Parathyroid adenoma (tissue), 2 donors: ENCODE measurements around the gene SREK1IP1.

Experiments
- H2AFZ ChIP-seq: fragments of 300-600 bp; sonication (generic); one replicate; pipeline ENCODE4 v1.7.0; 2017; ENCODE audit warnings: antibody characterized with exemption, mild to moderate bottlenecking
- H3K27ac ChIP-seq: fragments of 300-600 bp; sonication (generic); one replicate; pipeline ENCODE4 v1.7.0; 2017
- H3K27me3 ChIP-seq: fragments of 300-600 bp; sonication (generic); one replicate; pipeline ENCODE4 v1.7.0; 2017; ENCODE audit warnings: low read length; ENCODE audit not compliant: control insufficient read depth, insufficient read depth
- H3K36me3 ChIP-seq: fragments of 300-600 bp; sonication (generic); one replicate; pipeline ENCODE4 v1.7.0; 2017; ENCODE audit warnings: low read length; ENCODE audit not compliant: control insufficient read depth, insufficient read depth
- H3K4me1 ChIP-seq: fragments of 300-600 bp; sonication (generic); one replicate; pipeline ENCODE4 v1.7.0; 2017; ENCODE audit warnings: control low read depth
- H3K4me2 ChIP-seq: fragments of 300-600 bp; sonication (generic); one replicate; pipeline ENCODE4 v1.7.0; 2017; ENCODE audit warnings: low read length
- H3K4me3 ChIP-seq: fragments of 300-600 bp; sonication (generic); one replicate; pipeline ENCODE4 v1.7.0; 2017; ENCODE audit warnings: low read depth, low read length
- H3K79me2 ChIP-seq: fragments of 300-600 bp; sonication (generic); one replicate; pipeline ENCODE4 v1.7.0; 2017; ENCODE audit warnings: control low read depth
- H3K9ac ChIP-seq: fragments of 300-600 bp; sonication (generic); one replicate; pipeline ENCODE4 v1.7.0; 2017; ENCODE audit warnings: mild to moderate bottlenecking
- H3K9me3 ChIP-seq: fragments of 300-600 bp; sonication (generic); one replicate; pipeline ENCODE4 v1.7.0; 2017; ENCODE audit warnings: low read length; ENCODE audit not compliant: control insufficient read depth
- CTCF ChIP-seq: fragments of 300-600 bp; sonication (generic); IDR thresholded peaks from one replicate; pipeline ENCODE4 v1.7.0; 2017; ENCODE audit warnings: antibody characterized with exemption, mild to moderate bottlenecking
- donor health status: primary hyperparathyroidism.

Gene SREK1IP1

GRCh38 chr5:64767959-64768357 is 533 bp downstream of the SREK1IP1 start:
- H3K9me3 ChIP-seq = no peaks in the 10 kb centered on the region
- H3K79me2 ChIP-seq = peaks cover 59% of the 10 kb centered on the region
- H2AFZ ChIP-seq = peak overlapping the region; percentile 96
- H3K36me3 ChIP-seq = no peaks in the 10 kb centered on the region
- peaks cover 14% of the 10 kb centered on the region for H3K4me1 ChIP-seq
- H3K4me3 ChIP-seq = peak overlapping the region; percentile 80
- H3K4me2 ChIP-seq = peak overlapping the region; percentile 81
- H3K27ac ChIP-seq = peak overlapping the region; percentile 89
- no peak for TF ChIP-seq CTCF
- H3K27me3 ChIP-seq = no peaks in the 10 kb centered on the region
- H3K9ac ChIP-seq = peak overlapping the region; percentile 57

- Histone ChIP-seq H2AFZ (no peak overlapping the region), H3K27me3 (no peaks in the 10 kb centered on the region), H3K9me3 (no peaks in the 10 kb centered on the region), H3K36me3 (no peaks in the 10 kb centered on the region), H3K4me2 (peak overlapping the region; percentile 5), H3K27ac (no peak overlapping the region), H3K4me3 (peak overlapping the region; percentile 80), H3K4me1 (peaks cover 14% of the 10 kb centered on the region), H3K9ac (no peak overlapping the region), H3K79me2 (peaks cover 59% of the 10 kb centered on the region)
- no peak for TF ChIP-seq CTCF
Observed at GRCh38 chr5:64766941-64767340, 1.6 kb downstream of the SREK1IP1 start.

GRCh38 chr5:64765804-64766504 is 2.5 kb downstream of the SREK1IP1 start:
- H3K4me3 ChIP-seq = no peak overlapping the region
- no peak for TF ChIP-seq CTCF
- no peak overlapping the region for H3K27ac ChIP-seq
- H3K9ac ChIP-seq = no peak overlapping the region
- H3K4me2 ChIP-seq = no peak overlapping the region
- H2AFZ ChIP-seq = no peak overlapping the region
- no peaks in the 10 kb centered on the region for H3K27me3 ChIP-seq
- H3K36me3 ChIP-seq = no peaks in the 10 kb centered on the region
- H3K9me3 ChIP-seq = no peaks in the 10 kb centered on the region
- H3K79me2 ChIP-seq = peaks cover 55% of the 10 kb centered on the region
- H3K4me1 ChIP-seq = peaks cover 14% of the 10 kb centered on the region

GRCh38 chr5:64763948-64764503 is 4.5 kb downstream of the SREK1IP1 start:
- H3K4me3 ChIP-seq = no peak overlapping the region
- TF ChIP-seq CTCF = no peak
- H3K4me1 ChIP-seq = peaks cover 12% of the 10 kb centered on the region
- H3K27me3 ChIP-seq = no peaks in the 10 kb centered on the region
- no peak overlapping the region for H3K9ac ChIP-seq
- no peak overlapping the region for H3K4me2 ChIP-seq
- no peaks in the 10 kb centered on the region for H3K36me3 ChIP-seq
- H3K27ac ChIP-seq = no peak overlapping the region
- H3K9me3 ChIP-seq = no peaks in the 10 kb centered on the region
- peaks cover 36% of the 10 kb centered on the region for H3K79me2 ChIP-seq
- no peak overlapping the region for H2AFZ ChIP-seq
